8988T (cell line): ENCODE data around the gene AMN1.
"Not testable (repeated sequence)": the region's sequence is repeated elsewhere in the genome, so short reads cannot be mapped to it uniquely, and the experiment has no call there.

Experiments
- DNase-seq: peaks from one replicate; pipeline ENCODE4 v3.0.0; 2011

Gene AMN1

DNA sequence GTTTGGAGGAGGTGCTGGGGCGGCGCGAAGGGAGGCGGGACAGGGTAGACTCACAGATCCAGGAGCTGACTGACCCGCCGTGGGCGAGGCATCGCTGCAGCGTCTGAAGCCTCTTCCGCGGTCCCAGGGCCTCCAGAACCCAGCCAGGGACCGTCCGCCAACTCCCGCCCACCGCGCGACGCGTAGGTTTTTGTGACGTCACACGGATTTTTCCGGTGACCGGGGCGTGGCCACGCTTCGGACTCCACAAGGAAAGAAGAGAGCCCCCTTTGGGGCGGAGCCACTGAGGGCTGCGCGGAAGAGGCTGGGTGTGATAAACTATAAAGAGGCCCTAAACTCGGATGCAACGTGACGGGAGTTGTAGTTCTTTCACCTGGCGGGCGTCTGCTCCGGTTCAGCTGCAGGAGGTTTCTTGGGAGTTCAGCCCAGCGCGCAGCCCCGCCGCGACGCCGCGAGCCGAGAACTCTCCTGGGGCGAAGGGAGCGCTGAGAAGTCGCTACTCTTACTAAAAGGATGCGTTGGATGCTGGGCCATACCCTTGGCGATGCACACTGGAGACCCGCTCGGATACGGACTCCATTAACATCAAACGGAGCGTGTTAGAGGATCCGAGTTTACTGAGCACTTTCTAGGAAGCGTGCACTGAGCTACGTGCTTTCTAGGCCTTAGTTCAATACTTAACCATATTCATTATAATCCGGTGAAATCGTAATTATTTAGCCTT lies at the start of gene AMN1:
Gene AMN1, minus strand, starts transcription at position 105 of the 724 bp plus-strand sequence. Its CDS starts 13 bp downstream, at position 92.
- peak; percentile 94 for DNase-seq

GRCh38 chr12:31773867-31774266 lies 45.0 kb upstream of the AMN1 start:
- DNase-seq = no peak

DNA sequence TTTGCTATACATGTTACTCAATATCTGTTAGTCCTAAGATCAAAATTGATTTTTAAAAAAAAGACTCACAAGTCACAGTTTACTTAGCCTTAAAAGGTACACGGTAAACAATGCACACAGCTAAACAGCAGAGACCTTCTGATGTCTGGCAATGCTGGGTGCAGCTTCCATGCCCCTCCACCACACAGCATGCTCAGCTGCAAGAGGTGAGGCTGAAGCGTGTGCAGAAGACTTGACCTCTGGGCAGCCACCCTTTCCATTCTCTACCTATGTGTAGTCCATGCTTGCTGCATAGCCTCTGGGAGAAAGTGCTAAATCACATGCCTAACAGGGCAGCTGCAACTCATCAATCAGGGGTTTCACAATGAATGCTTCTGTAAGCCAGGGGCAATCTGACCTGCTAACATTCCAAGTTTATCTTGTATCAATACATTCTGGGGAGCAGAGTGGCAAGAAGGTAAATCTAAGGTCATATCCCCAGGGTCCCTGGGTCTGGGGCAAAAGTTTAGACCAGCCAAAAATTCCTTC lies 44.5 kb upstream of the AMN1 start:
- no peak for DNase-seq

- peak; percentile 35 for DNase-seq
These were observed 43.9 kb upstream of the AMN1 start for GRCh38 chr12:31772685-31773222.

DNA sequence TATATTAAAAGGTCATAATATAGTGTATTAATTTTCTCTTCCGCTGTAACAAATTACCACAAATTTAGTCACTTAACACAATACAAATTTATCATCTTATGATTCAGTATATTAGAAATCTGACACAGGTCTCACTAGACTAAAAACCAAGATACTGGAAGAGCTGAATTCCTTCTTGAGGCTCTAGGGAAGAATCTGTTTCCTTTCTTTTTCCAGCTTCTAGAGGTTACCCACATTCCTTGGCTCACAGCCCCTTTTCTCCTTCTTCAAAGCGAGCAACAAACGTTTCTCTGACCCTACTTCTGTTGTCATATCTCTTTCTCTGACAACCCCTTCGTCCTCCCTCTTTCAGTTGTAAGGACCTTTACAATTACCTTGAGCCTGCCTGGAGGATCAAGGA lies 43.4 kb upstream of the AMN1 start:
- no peak for DNase-seq

GRCh38 chr12:31768046-31768445 lies 39.2 kb upstream of the AMN1 start:
- DNase-seq = no peak

DNA sequence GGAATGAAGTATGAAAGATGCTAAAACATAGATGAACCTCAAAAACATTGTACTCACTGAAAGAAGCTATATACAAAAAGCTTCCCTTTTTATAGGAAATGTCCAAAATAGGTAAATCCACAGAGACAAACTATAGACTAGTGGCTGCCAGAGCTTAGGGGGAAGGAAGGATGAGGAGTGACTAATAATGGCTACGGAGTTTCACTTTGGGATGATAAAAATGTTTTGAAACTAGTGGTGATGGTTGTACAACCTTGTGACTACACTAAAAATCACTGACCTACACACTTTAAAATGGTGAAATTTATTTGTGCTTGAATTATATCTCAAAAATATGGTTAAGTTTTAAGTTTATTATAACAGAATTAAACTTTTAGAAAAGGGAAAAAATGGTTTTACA lies 37.1 kb upstream of the AMN1 start:
- no peak for DNase-seq

GRCh38 chr12:31759632-31760459 lies 31.0 kb upstream of the AMN1 start:
- no peak for DNase-seq

- not testable (repeated sequence) for DNase-seq
These were observed 29.5 kb upstream of the AMN1 start for GRCh38 chr12:31758297-31758696.

- no peak for DNase-seq
These were observed 28.2 kb upstream of the AMN1 start for GRCh38 chr12:31756977-31757420.

DNA sequence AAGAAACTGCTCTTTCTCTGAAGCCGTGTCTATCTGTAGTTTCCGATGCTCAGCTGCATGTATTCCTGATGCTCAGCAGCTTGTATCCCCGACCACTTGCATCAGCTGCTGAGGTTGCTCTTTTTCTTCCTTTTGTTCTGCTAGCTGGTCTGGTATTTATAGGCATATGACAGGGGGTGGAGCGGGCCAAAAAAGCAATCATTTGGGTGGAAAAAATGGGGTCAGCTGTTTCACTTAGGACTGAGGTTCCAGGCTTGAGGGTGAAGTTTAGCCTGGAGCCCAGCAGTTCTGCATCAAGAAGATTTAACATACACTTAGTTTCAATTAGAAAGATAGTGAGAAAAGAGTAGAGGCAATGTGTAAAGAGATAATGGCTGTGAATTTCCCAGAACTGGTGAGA lies 23.6 kb upstream of the AMN1 start:
- DNase-seq = no peak

DNA sequence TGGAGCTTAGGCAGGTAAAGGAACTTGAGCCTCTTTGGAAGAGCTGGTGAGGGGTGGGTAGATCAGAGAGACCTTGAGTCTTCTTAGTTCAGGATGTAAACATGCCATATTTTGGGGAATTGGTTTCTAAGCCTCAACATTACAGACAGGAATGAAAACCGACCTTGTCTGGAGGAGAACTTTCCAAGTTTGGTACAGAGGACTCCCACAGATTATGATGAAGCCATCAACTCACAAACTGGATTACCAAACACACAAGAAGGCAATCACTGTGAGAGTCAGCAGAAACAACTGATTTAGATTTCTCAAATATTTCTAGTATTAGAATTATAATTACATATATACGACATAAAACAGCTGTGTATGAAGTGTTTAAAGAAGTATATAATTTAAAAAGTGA lies 22.3 kb upstream of the AMN1 start:
- DNase-seq = no peak

DNA sequence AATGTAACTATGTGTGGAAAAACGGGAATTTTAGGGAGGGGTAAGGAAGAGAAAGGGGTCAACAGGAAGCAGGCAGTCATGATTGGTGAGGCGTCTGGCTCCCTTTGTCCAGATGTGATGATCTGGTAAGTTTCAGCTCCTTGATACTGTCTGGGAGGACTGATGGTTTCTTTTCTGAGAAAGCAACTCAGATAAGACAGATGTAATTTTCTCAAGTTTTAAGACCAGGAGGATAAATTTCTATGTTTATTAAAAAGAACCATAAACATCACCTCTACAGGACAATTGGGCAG lies 21.9 kb upstream of the AMN1 start:
- DNase-seq = no peak

DNA sequence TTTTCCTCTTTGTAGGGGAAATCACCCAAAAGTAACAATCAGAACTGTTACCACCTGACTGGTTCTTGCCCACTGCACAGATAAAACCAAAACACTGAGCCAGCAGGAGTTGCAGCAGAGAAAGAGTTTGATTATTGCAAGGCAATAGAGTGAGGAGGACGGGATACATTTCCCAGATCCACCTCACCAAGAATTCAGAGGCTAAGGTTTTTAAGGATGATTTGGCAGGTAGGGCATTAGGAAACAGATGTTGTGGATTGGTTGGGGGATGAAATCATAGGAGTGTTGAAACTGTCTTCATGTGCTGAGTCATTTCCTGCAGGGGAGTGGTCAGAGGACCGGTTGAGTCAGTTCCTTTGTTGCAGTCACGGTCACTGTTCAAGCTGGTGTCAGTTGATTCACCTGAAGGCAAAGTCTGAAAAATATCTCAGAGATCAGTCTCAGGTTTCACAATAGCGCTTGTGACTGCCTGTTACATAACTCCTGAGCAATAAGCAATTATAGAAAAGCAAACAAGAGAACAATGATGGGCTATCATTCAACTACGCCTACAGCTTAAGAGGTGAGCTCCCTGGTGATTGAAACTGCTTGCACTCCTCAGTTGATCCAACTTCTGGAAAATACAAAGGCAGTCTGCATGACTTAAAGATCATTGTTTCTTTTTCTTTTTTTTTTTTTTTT lies 20.3 kb upstream of the AMN1 start:
- peak; percentile 68 for DNase-seq

GRCh38 chr12:31745242-31745641 lies 16.4 kb upstream of the AMN1 start:
- DNase-seq = no peak

DNA sequence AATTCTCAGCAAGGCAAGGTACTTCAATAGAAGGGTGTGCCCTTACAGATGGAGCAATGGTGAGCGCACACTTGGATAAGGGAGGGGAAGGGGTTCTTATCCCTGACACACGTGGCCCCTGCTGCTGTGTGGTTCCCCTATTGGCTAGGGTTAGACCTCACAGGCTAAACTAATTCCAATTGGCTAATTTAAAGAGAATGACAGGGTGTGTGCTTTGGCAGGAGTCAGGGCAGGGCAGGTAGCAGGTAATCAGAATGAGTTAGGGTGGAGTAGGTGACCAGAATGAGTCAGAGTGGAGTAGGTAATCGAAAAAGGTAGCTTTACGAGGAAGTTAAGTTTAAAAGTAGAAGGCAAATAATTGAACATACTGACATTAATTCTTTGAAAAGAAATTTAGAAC lies 15.5 kb upstream of the AMN1 start:
- not testable (repeated sequence) for DNase-seq

DNA sequence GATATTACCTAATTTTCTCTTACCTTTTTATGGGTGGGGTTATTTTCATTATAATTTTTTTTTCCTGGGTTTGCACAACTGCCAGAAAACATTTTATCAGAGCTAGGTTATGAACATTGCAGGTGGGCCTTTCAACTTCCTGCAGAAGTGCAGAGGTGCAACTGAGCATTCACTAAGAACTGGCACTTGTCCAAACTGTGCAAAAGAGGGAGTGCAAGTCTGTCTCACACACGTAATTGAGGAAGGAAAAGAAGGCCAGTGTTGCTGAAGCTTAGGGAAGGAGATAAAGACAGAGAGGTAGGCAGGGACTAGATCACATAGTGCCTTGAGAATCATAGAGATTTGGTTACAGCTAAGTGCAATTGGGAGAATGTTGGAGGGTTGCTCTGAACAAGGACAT lies 14.1 kb upstream of the AMN1 start:
- no peak for DNase-seq

- no peak for DNase-seq
These were observed 11.8 kb upstream of the AMN1 start for GRCh38 chr12:31740628-31741027.

- no peak for DNase-seq
These were observed 8.9 kb upstream of the AMN1 start for GRCh38 chr12:31737763-31738162.

DNA sequence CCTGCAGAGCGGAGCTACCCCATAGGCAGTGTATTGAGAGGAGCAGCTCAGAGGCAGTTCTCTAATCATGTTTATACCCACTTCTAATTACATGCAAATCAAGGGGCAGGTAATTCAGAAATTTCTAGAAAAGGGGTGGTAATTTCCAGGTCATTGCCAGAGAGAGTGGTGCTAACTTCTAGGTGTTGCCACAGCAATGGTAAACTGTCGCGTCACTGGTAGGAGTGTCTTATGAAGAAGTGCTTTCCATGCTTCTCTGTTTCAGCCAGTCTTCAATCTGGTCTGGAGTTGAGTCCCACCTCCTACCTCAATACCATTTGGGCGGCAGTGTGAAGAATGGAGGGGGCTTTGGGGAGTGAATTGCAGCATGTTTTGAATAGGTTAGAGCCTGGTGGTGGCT lies 8.5 kb upstream of the AMN1 start:
- no peak for DNase-seq

DNA sequence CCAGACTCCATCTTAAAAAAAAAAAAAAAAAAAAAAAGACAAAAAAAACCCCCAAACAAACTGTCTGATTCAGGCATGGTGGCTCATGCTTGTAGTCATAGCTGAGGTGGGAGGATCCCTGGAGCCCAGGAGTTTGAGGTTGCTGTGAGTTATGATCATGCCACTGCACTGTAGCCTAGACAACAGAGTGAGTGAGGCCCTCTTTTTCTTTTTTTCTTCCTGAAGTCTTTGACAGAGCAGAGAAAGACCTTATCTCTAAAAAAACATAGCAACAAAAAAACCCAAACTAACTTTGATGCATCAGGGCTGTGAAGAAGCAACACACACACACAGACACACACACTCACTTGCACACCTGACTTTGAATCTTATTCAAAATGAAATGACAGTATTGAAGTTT lies 7.7 kb upstream of the AMN1 start:
- DNase-seq = no peak

DNA sequence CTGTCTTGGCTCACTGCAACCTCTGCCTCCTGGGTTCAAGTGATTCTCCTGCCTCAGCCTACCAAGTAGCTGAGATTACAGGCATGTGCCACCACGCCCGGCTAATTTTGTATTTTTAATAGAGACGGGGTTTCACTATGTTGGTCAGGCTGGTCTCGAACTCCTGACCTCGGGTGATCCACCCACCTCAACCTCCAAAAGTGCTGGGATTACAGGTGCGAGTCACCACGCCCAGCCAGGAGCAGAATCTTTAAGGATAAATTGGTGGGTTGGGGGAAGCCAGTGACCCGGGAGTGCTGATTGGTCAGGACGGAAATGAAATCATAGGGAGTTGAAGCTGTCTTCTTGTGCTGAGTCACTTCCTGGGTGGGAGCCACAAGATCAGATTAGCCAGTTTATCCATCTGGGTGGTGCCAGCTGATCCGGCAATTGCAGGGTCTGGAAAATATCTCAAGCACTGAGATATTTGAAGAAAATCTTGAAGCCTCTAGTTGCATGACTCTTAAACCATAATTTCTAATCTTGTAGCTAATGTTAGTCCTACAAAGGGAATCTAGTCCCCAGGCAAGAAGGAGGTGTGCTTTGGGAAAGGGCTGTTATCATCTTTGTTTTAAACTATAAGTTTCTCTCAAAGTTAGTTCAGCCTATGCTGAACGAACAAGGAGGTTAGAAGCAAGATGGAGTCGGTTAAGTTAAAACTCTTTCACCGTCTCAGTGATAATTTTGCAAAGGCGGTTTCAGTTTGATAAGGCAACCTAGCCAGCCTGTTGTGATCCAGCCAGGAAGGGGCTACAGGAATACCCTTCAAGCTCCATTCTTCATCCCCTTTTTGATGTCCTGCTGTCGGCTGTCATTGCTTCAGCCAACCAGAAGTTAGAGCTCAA lies 5.0 kb upstream of the AMN1 start:
- DNase-seq = not testable (repeated sequence)
